ENCODE results near the gene KAZN. TPM values are rescaled to one million over a fixed set of nuclear protein-coding genes. Genes with fewer than 3 reads are reported as not detected.
A peak's percentile ranks its signal among the peaks of the same experiment; 100 is the strongest.

Gene KAZN
- total RNA-seq, 1 donor from 2014 or later, result 9.4 TPM

- no peak for DNase-seq (ENCODE audit: low spot score)
Observed at GRCh38 chr1:14613926-14614325, 15.4 kb downstream of the KAZN start.

- no peak for DNase-seq (ENCODE audit: low spot score)
Observed at GRCh38 chr1:14614341-14614740, 15.9 kb downstream of the KAZN start.

GRCh38 chr1:14615549-14616218, 17.2 kb downstream of the KAZN start:
- DNase-seq (ENCODE audit: low spot score), result no peak

DNA sequence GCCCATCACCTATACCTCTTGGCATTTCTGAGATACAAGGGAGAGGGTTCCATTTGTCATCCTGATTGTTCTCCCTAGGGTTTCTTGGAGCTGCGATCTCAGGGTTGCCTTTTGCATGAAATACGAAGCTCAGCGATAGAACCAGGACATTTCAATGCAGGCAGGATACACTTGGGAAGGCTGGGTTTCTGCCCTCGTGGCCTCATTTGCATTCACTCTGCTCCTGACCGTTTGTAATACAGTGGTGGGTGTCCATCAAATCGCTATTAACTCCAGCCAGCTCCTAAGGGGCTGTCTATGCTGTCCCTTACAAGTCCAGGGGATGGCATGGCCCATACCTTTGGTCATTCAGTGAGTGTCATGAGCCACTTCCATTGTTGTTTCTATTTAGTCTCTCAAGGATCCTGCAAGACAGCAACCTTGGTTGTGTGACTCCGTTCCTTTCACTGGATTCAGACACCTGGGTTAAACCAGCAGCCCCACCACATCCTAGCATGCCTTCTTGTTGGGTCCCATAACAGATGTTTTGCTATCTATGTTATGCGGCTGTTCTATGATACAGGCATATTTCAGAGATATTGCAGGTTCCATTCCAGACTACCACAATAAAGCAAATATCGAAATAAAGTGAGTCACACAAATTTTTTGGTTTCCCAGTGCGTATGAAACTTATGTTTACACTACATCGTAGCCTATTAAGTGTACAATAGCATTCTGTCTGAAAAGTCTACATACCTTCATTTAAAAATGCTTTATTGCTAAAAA, 18.3 kb downstream of the KAZN start:
- no peak for DNase-seq (ENCODE audit: low spot score)

- no peak for DNase-seq (ENCODE audit: low spot score)
Observed at GRCh38 chr1:14617791-14618190, 19.3 kb downstream of the KAZN start.

DNA sequence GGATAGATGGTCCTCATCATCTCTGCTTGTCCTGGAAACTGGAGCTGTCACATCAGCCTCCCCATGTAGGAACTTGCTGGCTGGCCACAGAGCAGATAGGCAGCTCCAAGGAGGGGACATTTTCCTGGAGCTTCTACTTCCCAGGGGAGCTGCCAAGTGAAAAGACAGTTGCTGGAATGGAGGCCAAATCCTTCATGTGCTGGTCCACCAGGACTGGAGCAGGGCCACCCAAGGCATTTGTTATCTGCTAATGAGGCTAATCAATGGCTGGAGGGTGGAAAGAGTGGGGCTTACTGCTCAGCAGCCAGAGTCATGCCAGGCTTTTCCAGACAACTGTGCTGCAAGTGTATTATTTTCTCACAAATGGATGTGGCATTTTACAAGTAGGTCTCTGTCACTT, 22.5 kb downstream of the KAZN start:
- DNase-seq (ENCODE audit: low spot score), result no peak

- DNase-seq (ENCODE audit: low spot score), result no peak
Observed at GRCh38 chr1:14623090-14623489, 24.6 kb downstream of the KAZN start.

- DNase-seq (ENCODE audit: low spot score), result no peak
Observed at GRCh38 chr1:14624941-14625340, 26.5 kb downstream of the KAZN start.

GRCh38 chr1:14625572-14625971, 27.1 kb downstream of the KAZN start:
- no peak for DNase-seq (ENCODE audit: low spot score)

GRCh38 chr1:14625996-14626395, 27.5 kb downstream of the KAZN start:
- DNase-seq (ENCODE audit: low spot score), result no peak

- DNase-seq (ENCODE audit: low spot score), result peak; percentile 48
Observed at GRCh38 chr1:14626869-14627607, 28.6 kb downstream of the KAZN start.

DNA sequence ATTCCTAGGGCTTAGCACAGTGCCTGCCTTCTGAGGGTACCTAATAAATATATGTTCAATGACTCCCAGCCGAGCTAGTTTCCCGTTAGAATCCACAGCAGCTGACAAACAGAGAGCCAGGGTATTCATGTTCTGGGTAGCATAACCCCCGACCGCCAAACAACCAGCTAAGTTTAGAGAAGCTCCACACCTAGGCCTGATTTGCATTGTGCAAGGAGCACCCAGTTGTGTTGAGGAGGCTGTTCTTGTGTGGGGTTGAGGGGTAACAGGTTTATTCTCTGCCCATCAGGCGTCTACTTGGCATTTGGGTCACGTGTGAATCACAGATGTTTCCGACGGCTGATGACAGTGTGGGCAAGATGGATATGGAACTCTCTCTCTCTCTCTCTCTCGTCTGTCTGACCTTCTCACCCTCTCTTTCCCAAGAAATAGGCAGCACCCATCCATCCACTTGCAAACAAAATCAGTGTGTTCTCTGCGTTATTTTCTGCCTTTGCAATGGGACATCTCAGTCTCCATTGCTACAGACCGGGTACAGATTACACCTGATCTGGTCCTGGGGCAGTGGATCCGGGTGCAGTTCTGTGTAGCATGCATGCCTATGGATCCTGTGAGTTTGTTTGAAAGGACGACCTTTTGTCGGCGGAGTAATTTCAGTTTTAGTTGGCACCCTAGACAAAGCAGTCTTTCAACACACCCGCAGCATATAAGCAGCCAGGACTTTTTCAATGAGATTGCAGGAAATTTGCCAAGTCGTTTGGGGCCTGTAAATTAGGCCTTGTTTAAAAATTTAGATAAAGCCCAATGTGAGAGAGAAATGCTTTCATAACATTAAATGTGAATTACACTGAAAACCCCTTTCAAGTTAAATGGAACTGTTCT, 29.4 kb downstream of the KAZN start:
- no peak for DNase-seq (ENCODE audit: low spot score)

DNA sequence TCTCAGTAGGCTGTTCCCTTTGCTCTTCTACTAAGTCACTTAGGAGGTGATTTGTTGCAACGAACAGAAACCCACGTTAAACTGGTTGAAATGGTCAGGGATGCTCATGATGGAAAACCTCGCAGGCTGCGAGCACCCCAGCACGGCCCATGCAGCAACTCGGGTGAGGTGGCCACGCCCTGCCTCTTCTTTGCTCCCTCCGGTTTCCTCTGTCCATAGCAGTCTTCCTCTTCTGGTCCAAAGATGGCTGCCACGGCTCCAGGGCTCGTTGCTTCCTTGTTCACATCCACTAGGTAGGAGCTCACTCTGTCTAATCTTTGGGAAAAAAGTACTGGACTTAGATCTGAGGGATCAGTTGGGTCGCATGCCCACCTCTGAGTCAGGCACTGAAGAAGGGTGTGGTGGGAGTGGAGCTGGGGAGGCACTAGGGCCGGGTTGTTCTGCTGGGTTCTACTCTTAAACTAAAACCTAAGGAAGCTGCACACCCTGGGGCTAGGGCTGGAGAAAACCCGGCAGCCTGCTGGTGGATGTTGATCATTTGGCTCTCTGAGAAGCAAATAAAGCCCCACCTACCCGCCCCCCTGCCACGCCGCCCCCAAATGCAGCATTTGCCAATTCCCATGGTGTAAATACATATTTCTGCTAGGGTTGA, 31.0 kb downstream of the KAZN start:
- no peak for DNase-seq (ENCODE audit: low spot score)

GRCh38 chr1:14630986-14631385, 32.5 kb downstream of the KAZN start:
- DNase-seq (ENCODE audit: low spot score), result no peak

- no peak for DNase-seq (ENCODE audit: low spot score)
Observed at GRCh38 chr1:14631421-14631820, 32.9 kb downstream of the KAZN start.

GRCh38 chr1:14634486-14634885, 36.0 kb downstream of the KAZN start:
- no peak for DNase-seq (ENCODE audit: low spot score)

DNA sequence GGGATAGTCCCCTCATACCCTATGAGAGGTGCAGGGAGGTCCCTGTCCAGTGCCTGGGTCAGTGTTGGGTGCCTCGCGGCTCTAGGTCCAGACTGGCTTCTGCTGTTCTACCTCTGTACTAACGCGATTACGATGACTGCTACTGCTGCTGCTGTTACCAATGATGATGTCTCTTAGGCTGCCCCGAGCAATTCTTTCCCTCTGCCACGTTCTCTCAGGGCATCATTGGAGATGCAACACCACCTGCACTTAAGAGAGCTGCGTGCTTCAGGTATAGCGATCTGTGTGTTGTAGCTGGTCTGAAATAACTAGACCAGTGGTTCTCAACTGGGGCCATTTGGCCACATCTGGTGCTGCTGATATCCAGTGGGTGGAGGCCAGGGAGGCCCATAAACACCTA, 36.9 kb downstream of the KAZN start:
- no peak for DNase-seq (ENCODE audit: low spot score)

DNA sequence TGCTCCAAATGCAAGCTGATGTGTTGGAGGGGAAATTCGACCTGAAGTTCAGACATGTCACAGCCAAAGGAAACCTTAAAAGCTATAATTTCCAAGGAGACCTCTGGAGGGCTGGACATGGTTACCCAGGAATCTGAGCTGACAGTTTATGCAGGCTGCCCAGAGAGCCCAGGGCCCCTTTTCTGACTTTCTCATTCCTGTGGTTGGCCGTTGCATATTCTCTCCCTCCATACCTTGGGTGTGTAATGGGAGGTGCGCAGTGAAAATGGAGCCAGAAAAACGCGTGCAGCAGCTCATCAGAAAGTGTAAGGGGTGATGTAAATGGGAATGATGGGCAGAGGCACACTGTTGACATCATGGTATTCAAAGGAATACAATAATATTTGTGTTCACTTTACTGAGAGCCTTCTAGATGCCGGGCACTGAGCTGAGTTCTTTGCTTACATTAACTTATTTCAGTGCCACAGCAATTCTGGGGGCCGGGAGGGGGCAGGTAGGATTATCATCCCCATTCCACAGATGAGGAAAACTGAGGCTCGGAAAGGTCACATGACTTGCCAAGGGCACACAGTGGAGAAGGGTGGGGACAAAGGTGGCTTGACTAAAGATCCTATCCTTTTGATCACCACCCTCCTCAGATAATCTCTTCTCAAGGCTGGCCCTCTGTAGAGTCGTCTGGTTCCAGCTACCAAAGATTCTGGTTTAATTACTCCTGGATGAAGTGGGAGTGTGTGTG, 38.6 kb downstream of the KAZN start:
- no peak for DNase-seq (ENCODE audit: low spot score)

GRCh38 chr1:14639291-14640050, 41.0 kb downstream of the KAZN start:
- DNase-seq (ENCODE audit: low spot score), result no peak

DNA sequence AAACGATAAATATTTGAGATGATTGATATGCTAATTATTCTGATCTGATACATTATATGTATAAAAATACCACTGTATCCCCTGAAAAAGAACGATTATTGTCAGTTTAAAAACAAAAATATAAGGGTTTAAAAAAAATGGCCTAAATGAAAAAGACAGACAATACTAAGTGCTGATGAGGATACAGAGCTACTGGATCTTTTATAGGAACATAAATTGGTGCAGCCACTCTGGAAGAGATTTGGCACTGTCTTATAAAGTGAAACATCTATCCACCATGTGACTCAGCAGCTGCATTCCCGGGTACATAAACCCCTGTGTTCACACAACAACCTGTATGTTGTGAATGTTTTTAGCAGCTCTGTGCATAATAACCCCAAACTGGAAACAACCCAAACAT, 44.2 kb downstream of the KAZN start:
- DNase-seq (ENCODE audit: low spot score), result no peak
